GM19463 (cell line): ENCODE data around the gene CCDC177.

Source experiments
- ATAC-seq: cut with Tn5 transposase; IDR thresholded peaks from one replicate; pipeline ENCODE4 v1.9.1; 2021; ENCODE audit warnings: mild to moderate bottlenecking, moderate library complexity; ENCODE audit not compliant: unreplicated experiment

CCDC177 gene

GRCh38 chr14:69574263-69574953 lies at the start of gene CCDC177:
TSS of gene CCDC177 (minus strand) at chr14:69574871. CDS start at chr14:69573622, 1,249 bp downstream.
- ATAC-seq = no peak

GRCh38 chr14:69624136-69624535 lies 49.5 kb upstream of the CCDC177 start:
- ATAC-seq = no peak

GRCh38 chr14:69620981-69621380 lies 46.3 kb upstream of the CCDC177 start:
- no peak for ATAC-seq

GRCh38 chr14:69620211-69620611 lies 45.5 kb upstream of the CCDC177 start:
- ATAC-seq = no peak

- ATAC-seq = no peak
Measured at GRCh38 chr14:69619012-69619411, 44.3 kb upstream of the CCDC177 start.

GRCh38 chr14:69617796-69618195 lies 43.1 kb upstream of the CCDC177 start:
- no peak for ATAC-seq

- ATAC-seq = no peak
Measured at GRCh38 chr14:69616408-69616773, 41.7 kb upstream of the CCDC177 start.

GRCh38 chr14:69615496-69616407 lies 41.1 kb upstream of the CCDC177 start:
- peak; percentile 49 for ATAC-seq

- ATAC-seq = no peak
Measured at GRCh38 chr14:69615121-69615495, 40.4 kb upstream of the CCDC177 start.

- no peak for ATAC-seq
Measured at GRCh38 chr14:69614592-69614991, 39.9 kb upstream of the CCDC177 start.

GRCh38 chr14:69613312-69614073 lies 38.8 kb upstream of the CCDC177 start:
- ATAC-seq = no peak

- ATAC-seq = no peak
Measured at GRCh38 chr14:69612783-69613130, 38.1 kb upstream of the CCDC177 start.

- ATAC-seq = peak; percentile 18
Measured at GRCh38 chr14:69612014-69612782, 37.5 kb upstream of the CCDC177 start.

GRCh38 chr14:69611172-69612013 lies 36.7 kb upstream of the CCDC177 start, which contains the start of gene SUSD6:
TSS of gene SUSD6 (plus strand) at chr14:69611596. CDS start at chr14:69658593, 46,997 bp downstream.
- ATAC-seq = peak; percentile 59

- ATAC-seq = no peak
Measured at GRCh38 chr14:69610874-69611171, 36.2 kb upstream of the CCDC177 start.

- no peak for ATAC-seq
Measured at GRCh38 chr14:69610020-69610873, 35.6 kb upstream of the CCDC177 start.

- no peak for ATAC-seq
Measured at GRCh38 chr14:69606258-69607184, 31.9 kb upstream of the CCDC177 start.

GRCh38 chr14:69605738-69606137 lies 31.1 kb upstream of the CCDC177 start:
- no peak for ATAC-seq
